Loucy (cell line): Measurements from ENCODE around the gene CENPP.

Experiments used
- EZH2phosphoT487 ChIP-seq: fragments of 200-600 bp; IDR thresholded peaks from 2 replicates; pipeline ENCODE4 v1.6.1; 2018; ENCODE audit warnings: antibody characterized with exemption, mild to moderate bottlenecking, moderate library complexity, borderline replicate concordance
- TF ChIP-seq, protein P1 (sequence below): fragments of 200-600 bp; sonication (generic); conservative IDR thresholded peaks from 2 replicates; pipeline ENCODE4 v1.5.1; 2014; ENCODE audit warnings: mild to moderate bottlenecking, antibody characterized with exemption, low read length

DNA sequence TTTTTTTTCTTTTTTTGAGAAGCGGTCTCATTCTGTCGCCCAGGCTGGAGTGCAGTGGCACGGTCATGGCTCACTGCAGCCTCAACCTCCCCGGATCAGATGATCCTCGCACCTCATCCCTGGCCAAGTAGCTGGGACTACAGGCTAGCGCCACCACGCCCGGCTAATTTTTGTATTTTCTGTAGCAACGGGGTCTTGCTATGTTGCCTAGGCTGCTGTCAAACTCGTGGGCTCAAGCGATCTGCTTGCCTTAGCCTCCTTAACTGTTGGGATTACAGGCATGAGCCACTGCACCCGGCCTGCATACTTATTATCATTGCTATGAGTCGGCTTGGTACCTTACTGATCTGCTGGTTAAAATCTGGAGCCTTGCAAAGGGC, 31.5 kb upstream of the CENPP start:
- TF ChIP-seq, protein P1, sequence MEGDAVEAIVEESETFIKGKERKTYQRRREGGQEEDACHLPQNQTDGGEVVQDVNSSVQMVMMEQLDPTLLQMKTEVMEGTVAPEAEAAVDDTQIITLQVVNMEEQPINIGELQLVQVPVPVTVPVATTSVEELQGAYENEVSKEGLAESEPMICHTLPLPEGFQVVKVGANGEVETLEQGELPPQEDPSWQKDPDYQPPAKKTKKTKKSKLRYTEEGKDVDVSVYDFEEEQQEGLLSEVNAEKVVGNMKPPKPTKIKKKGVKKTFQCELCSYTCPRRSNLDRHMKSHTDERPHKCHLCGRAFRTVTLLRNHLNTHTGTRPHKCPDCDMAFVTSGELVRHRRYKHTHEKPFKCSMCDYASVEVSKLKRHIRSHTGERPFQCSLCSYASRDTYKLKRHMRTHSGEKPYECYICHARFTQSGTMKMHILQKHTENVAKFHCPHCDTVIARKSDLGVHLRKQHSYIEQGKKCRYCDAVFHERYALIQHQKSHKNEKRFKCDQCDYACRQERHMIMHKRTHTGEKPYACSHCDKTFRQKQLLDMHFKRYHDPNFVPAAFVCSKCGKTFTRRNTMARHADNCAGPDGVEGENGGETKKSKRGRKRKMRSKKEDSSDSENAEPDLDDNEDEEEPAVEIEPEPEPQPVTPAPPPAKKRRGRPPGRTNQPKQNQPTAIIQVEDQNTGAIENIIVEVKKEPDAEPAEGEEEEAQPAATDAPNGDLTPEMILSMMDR = no peak
- no peak for TF ChIP-seq EZH2phosphoT487
